GOT3 (cell line): ENCODE measurements around the gene WBP1L.
"Not testable (repeated sequence)": the region's sequence is repeated elsewhere in the genome, so short reads cannot be mapped to it uniquely, and the experiment has no call there.

Source experiments
- DNase-seq: peaks from one replicate; lab custom pipeline; 2025; ENCODE audit warnings: mixed read lengths; lab: John Stamatoyannopoulos, UW

The WBP1L gene

GRCh38 chr10:102838276-102838927 is 94.7 kb downstream of the WBP1L start:
- DNase-seq: not testable (repeated sequence)

- DNase-seq: no peak
Measured at GRCh38 chr10:102841827-102842345, 98.1 kb downstream of the WBP1L start.

DNA sequence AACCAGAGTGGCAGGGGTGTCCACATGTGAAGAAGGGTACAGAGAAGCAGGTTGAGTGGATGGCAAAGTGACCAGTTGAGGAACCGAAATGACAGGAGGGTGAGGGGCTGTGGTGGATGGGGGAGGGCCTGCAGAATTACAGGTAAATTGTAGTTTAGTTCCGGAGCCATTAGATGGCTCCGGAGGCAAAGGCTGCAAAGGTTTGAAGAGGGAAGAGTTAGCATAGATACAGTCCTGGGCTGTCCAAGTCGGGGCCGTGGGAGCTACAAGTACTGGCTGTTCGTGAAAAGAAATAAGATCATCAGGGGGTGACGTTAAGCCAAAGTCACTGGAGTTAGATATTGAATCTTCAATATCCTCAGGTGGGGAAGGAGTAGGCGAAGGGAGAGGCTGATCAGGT is 99.4 kb downstream of the WBP1L start:
- DNase-seq: not testable (repeated sequence)

DNA sequence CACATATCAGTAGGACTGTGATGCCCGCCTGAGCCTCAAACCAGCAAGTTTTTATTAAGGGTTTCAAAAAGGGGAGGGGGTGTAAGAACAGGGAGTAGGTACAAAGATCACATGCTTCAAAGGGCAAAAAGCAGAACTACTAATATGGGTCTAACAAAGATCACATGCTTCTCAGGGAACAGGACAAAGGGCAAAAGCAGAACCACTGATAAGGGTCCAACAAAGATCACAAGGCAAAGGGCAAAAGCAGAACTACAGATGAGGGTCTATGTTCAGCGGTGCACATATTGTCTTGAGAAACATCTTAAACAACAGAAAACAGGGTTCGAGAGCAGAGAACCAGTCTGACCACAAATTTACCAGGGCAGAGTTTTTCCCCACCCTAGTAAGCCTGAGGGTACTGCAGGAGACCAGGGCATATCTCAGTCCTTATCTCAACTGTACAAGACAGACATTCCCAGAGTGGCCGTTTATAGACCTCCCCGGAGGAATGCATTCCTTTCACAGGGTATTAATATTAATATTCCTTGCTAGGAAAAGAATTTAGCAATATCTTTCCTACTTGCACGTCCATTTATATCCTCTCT is 100.5 kb downstream of the WBP1L start:
- not testable (repeated sequence) for DNase-seq

DNA sequence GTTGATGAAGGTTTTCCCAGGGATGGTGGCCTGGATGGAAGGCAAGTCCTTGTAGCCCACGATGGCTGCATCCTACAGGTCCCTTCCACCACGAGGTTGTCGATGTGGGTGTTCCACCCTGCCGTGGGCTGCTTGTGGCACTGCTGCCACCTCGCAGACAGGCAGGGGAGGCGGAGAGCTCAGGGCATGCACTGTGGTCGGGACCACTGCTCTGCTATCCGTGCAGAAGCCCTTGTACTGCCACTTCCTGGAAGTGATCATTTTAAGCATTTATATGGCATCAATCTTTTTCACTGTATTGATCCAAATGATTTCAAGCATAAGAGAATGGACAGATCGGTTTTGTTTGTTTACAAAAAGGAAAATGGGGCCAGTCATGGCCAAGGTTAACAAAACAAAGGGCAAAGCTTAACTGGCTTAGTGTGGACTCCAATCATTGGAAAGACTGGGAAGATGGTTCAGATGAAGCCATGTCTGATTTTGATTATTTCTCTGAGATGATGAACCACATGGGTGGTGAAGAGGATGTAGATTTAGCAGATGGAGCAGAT is 101.7 kb downstream of the WBP1L start:
- no peak for DNase-seq

DNA sequence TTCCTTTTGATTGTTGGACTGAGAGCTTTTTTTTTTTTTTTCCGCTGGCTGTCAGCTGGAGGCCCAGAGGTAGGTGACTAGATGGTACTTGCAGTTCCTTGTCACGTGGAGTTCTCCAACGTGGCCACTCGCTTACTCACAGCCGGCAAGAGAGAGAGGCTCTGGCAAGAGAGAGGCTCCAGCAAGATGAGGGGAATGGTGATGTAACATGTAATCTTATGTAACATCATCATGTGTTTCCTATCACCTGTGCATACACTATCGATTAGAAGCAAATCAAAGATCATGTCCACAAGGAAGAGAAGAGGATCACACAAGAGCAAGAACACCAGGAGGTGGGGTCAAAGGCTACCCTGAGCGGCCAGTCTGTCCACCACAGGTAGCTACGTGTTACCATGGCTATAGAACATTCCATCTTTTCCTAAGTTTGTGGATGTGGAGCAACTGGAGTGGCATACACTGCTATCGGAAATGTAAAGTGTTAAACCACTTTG is 106.3 kb downstream of the WBP1L start:
- DNase-seq: no peak

DNA sequence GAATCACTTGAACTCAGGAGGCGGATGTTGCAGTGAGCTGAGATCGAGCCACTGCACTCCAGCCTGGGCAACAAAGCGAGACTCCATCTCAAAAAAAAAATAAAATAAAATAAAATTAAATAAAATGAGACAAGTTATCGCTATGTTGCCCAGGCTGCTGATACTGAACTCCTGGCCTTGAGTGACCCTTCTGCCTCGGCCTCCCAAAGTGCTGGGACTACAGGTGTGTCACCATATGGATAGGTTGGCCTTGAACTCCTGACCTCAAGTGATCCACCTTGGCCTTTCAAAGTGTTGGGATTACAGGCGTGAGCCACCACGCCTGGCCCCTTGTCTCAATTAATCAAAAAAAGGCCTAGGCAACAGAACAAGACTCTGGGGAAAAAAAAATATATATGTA is 109.5 kb downstream of the WBP1L start:
- DNase-seq: not testable (repeated sequence)

- peak; percentile 44 for DNase-seq
Measured at GRCh38 chr10:102855731-102856436, 112.1 kb downstream of the WBP1L start.

DNA sequence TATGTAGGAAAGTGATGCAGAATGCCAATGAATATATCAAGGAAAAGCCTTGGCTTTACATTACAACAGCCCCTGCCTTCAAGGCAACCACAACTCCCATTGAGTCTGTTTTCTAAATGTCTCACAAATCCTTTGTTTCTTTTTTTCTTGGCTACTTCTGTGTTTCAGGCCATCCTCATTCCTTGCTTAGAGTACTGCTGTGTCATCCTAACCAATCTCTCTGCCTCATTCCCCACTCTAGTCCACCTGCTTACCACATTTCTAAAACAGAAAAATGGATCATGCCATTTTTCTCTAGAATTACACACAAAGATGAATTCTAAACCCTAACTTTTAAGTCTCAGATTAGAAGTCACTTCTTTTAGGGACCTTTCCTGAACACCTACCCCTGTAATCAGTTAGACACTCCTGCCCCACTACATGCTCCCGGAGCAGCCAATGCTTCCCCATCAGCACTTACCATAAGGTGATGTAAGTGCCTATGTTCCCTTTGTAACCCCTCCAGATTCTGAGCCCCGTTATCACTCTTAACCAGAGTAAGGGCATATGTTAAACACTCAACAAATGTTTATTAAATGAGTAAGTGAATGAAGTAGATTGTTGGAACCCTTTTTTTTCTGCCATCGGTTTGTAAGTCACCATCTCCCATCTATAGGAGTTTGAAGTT is 113.1 kb downstream of the WBP1L start:
- DNase-seq: no peak

DNA sequence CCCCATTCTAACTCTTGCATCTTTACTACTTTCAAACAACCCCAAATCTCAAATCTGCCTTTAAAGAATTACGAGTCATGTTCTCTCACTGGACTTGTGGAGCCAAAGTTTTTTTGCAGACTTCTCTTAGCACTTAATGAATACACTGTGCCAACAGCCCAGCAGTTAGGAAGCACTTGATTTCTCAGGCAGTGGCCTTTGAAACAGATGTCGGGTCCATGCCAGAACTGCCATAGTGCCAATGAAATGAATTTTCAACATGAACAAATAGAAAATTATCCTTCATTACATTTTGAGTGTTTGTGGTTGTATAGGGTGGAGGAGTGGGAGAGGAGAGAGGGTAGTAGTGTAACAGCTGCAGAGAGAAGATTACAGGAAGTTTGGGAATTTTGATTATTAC is 116.2 kb downstream of the WBP1L start:
- no peak for DNase-seq

DNA sequence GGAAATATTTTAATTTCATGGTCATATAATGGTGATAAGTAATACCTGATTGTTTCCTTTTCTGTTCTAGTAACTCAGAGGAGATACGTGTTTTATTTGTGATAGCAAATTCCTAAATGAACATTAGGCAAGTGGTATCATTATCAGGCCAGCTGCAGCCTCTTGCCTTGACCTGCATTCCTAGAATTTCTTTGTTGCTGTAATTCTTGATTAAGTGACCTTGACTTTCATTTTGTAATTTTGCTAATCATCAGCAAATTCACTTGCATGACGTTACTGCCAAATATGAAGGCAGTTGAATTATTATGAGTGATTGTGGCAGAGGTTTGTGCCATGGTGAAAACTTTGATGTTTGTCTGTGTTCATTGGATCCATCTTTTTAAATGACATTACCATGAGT is 119.9 kb downstream of the WBP1L start:
- DNase-seq: no peak

- DNase-seq: no peak
Measured at GRCh38 chr10:102865620-102866019, 121.9 kb downstream of the WBP1L start.
